HG02759 (cell line): ENCODE results near the gene TENT4A.

Experiments
- ATAC-seq: cut with Tn5 transposase; IDR thresholded peaks from one replicate; pipeline ENCODE4 v1.9.1; 2021; ENCODE audit warnings: mild to moderate bottlenecking, moderate library complexity; ENCODE audit not compliant: unreplicated experiment

TENT4A gene

DNA sequence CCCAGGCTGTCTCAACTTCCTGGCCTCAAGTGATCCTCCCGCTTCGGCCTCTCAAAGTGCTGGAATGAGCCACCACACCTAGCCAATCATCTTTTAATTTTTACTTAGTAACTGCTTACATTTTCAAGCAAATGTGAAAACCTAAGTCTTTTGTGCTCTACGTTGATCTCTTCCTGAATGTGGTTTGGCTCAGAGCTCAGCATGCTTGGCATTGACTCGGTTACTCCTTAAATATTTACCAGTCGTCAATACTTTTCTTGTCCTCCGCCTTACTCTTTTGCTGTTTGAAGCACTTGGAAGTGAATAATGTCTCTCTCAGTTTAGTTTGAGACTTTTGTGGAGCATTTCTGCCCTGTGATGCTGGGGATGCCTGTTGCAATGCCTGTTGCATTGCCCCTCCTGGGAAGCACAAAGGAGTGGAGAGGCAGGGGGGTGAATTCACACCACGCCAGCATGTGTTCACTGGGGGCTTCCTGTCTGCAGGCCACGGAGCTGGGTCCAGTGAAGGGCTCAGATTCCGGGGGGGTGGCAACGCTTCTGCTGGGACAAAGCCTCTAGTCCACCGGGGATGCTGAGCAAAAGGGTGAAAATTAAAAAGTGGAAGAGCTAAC, 13.1 kb upstream of the TENT4A start:
- ATAC-seq, result no peak

DNA sequence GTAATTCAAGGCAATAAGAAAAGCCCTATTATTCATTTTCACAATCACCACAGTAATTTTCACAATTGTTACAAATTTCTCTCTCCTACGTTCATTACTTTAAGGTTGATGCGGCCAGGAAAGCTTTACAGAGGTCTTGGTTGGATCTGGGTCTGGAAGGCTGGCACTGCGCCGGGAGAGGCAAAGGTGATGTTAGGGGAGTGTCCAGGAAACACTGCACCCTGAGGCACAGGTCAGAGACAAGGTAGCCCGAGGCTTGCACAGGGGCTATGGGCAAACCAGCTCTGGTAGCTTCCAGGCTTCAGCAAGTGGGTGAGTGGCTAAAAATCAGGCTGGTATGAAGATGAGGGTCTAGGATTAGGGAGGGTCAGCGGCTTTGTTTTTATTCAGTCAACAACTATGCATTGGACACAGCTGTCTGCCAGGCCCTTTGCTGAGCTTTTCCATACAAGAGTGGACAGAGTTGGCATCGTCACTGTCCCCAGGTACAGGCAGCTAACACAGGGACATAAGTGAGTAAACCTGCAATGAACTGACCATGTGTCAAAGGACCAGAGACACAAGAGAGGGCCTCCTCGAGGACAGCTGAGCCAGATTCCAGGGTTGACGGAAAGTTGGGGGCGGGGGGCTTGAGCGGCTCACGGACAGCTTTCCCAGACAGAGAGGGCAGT, 12.4 kb upstream of the TENT4A start:
- no peak for ATAC-seq

DNA sequence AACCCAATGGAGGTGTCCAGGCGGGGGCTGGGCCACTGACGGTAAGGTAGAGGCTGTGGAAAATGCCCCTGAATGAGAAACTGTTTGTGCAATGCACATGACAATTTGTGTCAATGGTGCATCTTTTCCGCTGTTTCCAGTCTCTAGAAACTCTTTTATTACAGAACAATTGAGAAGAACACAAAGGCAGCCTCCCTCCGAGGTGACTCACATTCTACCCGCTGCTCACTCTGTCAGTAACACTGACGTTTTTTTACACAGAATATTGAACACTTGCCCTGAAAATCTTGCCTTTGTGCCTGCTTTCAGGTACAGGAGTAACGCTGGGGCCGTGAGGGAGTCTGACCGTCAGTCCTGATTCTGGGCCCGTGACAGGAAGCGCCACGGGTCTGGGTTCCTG, 11.7 kb upstream of the TENT4A start:
- ATAC-seq, result no peak

DNA sequence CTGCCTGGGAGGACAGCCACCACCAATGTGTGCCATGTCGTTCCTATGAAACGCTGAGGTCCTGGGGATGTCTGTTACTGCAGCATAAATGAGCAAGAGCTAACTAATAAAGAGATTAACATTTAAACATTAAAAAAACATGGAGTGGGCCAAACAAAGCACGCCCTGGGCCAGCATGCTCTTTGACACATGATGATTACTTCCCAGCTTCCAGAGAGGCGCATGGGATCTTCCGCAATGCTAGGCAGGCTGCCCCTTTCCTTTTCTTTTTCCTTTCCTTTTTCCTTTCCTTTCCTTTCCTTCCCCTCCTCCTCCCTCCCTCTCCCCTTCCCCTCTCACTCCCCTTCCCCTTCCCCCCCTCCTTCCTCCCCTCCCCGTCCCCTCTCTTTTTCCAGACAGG, 10.6 kb upstream of the TENT4A start:
- no peak for ATAC-seq

DNA sequence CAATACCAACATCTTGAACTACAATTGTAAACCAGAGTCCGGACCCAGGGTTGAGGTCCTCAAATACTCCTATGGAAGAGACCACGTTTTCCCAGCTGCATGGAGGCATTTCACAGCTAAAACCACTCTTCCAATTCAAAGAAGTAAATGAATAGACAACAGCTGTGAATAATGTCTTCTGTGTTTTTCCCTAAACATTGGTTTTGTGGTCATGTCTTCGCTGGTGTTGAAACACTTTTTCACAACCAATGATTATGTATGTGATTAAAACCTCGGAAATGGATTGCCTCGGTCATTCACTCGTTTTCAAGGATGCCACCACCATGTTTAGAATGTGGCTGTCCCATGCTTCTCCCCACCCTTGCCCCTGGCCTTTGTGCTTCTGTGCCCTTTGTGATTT, 9.4 kb upstream of the TENT4A start:
- ATAC-seq, result no peak

DNA sequence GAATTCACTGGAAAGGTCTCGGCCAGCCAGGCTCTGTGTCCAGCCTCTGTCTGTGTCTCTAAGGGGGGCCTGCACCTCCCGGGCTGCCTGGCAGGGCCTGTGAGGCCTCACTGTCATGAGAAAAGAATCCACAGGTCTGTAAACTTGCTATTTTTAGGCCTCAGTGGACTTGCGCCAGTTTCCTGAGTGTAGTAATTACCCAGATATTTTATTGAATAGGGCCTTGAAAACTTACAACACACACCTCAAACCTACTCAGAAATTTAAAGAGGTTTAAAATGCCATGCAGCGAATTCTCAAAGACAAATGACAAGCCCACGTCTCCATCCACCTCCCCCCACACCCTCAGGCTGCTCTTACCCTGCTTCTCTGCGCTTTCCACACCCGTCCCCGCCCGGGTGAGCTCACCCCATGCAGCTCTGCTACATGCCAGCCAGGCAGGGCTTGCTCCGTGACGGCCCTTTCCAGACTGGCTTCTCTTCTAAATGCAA, 8.8 kb upstream of the TENT4A start:
- no peak for ATAC-seq

DNA sequence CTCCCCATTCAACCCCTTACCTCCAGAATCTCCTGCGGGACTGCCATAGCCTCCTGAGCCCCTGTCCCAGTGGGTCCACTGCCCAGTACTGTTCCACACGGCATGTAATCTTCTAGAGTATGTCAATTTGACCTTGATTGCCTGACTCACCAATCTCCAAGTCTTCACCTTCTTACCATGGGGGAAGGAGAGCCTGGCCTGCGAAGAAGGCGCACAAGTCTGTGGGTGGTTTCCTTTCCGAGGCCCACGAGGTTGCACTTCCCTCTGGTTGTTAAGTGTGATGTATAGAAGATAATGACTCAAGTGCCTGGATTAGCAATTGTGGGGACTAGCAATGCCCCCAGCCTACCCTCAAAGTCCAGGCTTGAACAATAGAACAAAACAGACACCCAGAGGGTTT, 8.1 kb upstream of the TENT4A start:
- peak; percentile 72 for ATAC-seq

DNA sequence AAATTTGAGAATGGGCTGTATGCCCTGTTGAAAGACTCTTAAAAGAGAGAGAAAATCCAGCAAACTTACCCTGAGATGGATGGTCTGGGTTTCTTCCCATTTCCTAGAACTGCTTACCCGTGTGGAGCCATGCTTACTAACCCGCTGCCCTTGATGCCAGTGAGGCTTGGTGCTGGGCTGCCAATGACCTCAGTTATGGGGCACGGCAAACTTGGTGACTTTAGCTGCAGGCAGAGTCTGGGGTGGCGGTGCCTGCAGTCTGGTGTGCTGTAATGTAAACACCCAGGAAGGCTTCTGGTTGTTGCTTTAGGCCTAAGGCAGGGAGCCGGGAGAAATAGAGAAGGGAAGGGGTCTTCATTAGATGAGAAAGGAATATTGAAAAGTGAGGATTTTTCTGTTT, 7.3 kb upstream of the TENT4A start:
- no peak for ATAC-seq

DNA sequence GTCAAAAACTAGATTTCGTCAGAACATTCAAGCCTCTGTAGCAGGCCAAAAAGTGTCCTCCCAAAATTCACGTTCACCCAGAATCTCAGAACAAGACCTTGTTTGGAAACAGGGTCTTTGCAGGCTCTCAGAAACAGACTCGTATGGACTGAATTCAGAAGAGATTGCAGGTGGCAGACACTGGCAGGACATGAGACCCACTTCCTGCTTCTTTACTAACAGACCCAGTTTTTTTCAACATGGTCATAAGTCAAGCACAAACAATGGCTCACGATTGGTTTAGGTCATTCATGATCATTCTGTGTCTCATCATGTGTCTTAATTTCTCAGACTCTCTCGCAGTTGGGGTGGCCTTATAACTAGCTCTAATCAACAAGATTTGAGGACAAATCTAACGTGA, 5.4 kb upstream of the TENT4A start:
- no peak for ATAC-seq

DNA sequence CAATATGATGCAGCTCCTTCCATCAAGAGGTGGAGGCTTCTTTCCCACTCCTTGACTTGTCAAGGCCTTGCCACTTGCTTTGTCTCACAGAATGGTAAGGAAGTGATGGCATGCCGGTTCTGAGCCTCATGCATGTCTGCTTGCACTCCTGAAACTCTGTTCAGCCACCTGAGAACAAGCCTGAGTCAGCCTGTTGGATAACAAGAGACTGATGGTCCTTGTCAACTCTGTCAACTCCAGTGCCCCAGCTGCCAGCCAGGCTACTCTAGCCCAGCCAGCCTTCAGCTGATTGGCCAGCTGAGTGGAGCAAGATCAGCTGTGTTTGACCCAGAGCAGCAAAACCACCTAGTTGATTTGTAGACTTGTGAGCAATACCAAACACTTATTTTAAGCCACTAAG, 4.4 kb upstream of the TENT4A start:
- peak; percentile 6 for ATAC-seq

DNA sequence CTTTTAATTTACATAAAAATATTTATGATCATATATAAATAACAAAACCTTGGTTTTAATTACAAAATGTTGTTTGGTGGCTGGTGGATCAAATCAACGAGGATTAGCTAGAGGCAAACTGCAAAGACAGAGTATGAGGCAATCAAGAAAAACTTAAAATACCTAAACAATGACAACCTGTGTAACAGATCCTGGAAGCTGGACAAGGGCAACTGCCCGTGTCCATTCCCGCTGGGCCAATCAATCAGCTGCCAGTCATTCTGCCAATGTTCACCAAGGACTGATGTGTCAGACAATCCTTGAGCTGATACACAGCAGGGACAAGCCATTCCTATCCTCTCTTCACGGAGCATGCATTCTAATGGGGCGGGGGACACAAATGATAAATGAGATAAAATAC, 3.2 kb upstream of the TENT4A start:
- no peak for ATAC-seq

DNA sequence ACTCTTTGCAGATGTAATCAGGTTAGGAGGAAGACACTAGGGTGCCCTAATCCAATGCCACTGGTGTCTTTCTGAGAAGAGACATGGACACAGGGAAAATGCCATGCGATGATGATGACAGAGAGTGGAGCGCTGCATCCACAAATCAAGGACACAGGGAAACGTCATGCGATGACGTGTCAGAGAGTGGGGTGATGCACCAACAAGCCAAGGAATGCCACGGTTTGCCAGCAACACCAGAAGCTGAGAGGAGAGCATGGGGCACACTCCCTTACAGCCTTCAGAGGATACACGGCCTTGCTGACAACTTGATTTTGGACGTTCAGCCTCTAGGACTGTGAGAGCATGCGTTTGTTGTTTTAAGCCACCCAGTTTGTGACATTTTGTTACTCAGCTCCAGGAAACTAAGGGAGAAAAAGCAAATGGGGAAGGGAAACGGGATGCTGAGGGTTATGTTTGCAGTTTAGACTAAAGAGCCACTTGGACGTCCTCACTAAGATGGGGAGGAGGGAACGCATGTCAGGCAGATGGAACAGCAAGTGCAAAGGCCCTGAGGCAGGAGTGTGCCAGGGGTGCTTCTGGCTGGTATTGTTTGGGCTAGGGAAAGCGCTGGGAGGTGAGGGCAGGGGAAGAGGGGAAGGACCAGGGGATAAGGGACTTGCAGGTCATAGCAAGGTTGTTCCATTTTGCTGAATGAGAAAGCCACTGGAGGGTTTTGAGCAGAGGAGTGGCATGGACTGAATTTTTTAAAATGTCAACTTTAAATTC, 2.5 kb upstream of the TENT4A start:
- ATAC-seq, result no peak

DNA sequence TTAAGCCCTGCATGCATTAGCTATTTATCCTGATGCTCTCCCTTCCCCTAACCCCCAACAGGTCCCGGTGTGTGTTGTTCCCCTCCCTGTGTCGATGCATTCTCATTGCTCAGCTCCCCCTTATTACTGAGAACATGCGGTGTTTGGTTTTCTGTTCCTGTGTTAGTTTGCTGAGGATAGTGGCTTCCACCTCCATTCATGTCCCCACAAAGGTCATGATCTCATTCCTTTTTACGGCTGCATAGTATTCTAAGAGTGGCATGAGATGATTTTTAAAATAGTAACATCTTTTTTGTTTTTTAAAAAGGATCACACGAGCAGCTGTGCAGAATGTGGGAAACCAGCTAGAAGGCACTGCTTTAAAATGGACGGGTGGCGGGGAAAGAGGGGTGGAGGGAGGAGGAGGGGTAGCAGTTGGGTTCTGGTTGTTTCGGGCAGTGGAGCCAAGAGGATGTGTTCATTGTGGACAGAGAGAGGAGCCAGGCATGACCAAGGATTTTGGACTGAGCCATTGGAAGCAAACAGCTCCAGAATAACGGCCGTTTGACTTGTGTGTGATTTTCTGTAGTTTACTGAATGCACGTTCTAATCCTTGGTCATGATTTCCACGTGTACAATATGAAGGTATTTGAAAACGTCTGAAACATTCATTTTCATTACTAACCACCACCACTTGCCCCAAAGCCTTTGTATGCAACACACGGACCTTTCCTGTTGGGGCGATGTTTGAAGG, 1.7 kb upstream of the TENT4A start:
- ATAC-seq, result no peak

DNA sequence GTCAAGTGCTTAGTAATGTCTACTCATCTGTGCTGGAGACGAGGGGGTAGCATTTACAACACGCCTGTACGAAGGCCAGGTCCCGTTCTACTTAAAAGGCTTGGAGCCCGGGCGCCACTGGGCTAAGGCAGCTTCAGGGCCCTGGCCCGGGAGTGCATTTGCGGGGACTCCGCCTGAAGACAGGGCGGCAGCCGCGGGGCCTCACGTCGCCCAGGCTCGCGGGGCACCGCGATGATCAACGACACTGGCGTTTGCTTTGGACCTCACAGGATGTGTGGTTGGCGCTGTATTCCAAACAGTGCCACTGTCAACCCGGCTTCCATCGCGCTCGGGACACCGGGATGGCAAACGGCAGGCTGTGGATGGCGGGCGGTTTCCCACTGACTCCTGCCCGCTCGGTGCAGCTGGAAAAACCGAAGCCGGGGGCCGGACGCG, 1.1 kb upstream of the TENT4A start:
- peak; percentile 13 for ATAC-seq

DNA sequence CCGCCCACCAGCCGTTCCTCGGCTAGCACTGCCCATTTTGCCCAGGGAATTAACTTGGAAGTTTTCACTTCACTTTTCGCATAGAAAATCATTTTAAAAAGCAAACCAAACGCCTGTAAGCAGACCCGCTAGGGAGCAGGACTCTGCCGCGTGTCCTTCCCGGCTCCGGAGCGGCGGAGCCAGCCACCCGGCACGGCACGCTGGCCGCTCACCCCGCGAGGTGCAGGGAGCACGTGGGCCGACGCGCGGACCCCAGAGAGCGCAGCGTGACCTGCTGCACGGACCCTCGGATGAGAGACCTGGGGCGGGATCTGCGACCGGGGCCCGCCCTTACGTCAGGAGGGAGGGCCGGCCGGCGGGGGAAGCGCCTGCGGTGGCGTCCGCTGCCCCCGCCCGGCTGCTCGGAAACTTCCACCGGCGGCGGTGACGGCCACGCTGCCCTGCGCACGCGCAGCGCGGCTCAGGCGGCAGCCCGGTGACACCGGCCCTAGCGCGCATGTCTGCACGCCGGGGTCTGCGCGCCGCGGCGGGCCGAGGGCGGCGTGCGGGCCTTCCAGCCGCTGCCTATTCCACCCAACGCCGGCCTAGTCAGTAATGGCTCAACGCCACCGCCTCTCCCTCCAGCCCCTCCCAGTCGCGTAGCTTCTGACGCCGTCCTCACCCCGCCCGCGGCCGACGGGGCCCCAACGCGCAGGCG, 507 bp upstream of the TENT4A start:
- peak; percentile 65 for ATAC-seq

DNA sequence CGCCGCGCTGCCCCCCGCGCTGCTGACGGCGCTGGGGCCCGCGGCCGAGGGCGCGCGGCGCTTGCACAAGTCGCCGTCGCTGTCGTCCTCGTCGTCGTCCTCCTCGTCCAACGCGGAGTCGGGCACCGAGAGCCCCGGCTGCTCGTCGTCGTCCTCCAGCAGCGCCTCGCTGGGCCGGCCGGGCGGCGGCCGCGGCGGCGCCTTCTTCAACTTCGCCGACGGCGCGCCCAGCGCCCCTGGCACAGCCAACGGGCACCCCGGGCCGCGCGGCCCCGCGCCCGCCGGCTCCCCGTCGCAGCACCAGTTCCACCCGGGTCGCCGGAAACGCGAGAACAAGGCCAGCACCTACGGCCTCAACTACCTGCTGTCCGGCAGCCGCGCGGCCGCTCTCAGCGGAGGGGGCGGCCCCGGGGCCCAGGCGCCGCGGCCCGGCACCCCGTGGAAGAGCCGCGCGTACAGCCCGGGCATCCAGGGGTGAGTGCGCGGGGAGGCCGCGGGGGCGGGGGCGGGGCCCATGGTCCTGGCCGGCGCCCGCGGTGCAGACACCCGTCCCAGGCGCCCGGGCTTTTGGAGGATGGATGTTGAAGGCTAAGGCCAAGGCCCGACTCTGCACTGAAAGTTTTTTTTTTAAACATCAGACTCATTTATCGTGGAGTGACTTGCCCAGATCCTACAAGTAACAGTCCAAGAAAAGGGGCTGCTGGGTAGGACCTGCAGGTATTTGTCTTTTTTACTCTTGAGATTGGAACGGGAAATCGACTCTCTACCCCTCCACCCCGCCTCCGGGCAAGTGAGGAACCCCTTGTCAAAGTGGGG, 1.2 kb downstream of the TENT4A start:
- ATAC-seq, result no peak

DNA sequence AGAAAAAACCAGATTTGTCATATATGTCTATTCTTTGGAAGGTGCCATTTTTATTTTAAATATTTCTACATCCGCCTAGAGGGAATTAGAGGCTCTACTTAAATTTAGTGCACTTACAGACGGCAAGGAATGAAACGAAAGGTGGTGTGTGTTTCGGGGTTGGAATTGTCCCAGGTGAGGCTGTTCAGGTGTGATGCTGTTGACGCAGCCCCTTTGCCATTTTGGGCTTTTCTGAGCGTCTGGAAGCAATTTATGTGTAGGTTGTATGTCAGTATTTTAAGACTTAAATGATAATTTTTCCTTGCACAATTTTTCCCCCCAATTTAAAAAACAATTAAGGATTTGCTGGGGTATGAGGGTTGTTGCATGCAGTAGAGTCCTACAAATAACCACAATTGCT, 2.0 kb downstream of the TENT4A start:
- no peak for ATAC-seq

DNA sequence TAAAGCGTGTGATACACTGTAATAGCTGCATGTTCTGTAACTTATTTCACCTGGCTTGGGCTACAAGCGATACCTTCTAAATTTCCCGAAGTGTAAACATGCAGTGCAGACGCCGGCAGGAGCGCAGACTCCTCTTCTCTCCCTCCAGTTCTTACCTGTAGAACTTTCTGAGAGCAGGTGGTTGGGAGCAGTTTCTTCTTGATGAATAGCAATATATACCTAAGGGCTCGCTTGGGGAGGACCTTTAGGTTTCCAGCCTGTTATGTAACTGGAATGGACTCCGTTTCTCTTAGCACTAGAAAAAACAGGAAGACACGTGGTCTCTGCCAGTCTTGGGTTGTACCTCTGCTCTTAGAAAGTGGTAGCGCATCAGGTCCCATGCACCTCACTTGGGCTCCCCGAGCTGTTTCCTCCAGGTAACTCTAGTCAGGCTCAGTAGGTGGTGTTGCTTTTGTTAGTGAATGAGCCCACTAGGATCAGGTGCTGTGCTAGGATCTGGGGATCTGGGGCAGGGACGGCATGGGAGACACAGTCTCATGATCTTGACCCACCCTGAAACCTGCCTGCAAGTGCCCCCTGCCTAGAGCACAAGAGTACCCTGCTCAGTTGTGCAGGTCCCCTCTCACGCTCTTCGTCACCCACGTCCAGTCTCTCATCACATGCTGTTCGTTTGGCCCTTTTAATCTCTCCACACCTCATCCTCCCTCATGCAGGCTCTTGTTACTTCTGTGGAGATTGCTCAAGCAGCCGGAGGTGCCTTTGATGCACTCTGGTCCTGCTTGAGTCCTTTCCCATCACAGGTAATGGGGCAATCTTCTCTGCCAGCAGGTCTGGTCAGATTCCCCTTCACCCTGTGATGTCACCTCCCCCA, 2.8 kb downstream of the TENT4A start:
- no peak for ATAC-seq

DNA sequence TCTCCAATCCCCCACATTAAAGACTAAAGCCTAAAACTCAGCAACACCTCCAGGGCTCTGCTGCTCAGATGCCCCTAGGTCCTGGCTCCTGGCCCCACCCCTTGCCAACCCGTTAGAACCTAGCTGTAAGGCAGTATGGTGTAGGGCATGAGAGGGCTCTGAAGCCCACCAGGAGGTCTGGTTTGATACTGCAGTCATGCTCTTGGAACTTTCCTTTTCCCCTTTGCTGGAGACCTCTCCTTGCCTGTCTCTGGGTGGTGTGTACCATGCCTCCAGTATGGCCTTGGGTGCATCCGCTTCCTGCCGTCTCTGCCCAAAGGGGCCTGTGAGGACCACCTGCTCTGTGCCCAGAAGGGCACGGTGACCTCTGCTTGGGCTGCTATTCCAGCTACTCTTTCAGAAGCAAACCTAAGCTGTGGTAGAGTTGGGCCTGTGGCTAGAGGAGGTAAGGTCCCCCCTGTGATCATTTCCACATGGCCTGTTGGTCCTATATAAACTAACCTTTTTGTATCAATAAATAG, 3.5 kb downstream of the TENT4A start:
- ATAC-seq, result no peak
